K562 (cell line): ENCODE measurements around the gene TMEM39B. TPM values are rescaled to one million over a fixed set of nuclear protein-coding genes. Genes with fewer than 3 reads are reported as not detected.
A peak's percentile ranks its signal among the peaks of the same experiment; 100 is the strongest.

ENCODE experiments used
- ARID1B ChIP-seq: fragments of 450-650 bp; IDR thresholded peaks from 2 replicates; pipeline ENCODE4 v1.6.1; 2016; ENCODE audit warnings: antibody characterized with exemption, mild to moderate bottlenecking, inconsistent platforms
- HLTF ChIP-seq: fragments of 450-650 bp; IDR thresholded peaks from 2 replicates; pipeline ENCODE4 v1.6.1; 2016
- MEIS2 ChIP-seq: fragments of 450-650 bp; IDR thresholded peaks from 2 replicates; pipeline ENCODE4 v1.6.1; 2014; ENCODE audit warnings: mild to moderate bottlenecking; ENCODE audit not compliant: partially characterized antibody
- MTA1 ChIP-seq: fragments of 450-650 bp; IDR thresholded peaks from 2 replicates; pipeline ENCODE4 v1.6.1; 2017; ENCODE audit warnings: borderline replicate concordance
- SMARCA4 ChIP-seq: fragments of 450-650 bp; IDR thresholded peaks from 2 replicates; pipeline ENCODE4 v1.6.1; 2016
- SMARCE1 ChIP-seq: fragments of 450-650 bp; IDR thresholded peaks from 2 replicates; pipeline ENCODE4 v1.7.1; 2016; ENCODE audit warnings: mild to moderate bottlenecking
- SPI1 ChIP-seq: IDR thresholded peaks from 2 replicates; pipeline ENCODE4 v1.6.1; 2011; ENCODE audit warnings: low read depth, low read length, control low read depth, borderline replicate concordance
- STAT5A ChIP-seq: IDR thresholded peaks from 2 replicates; pipeline ENCODE4 v1.6.1; 2012; ENCODE audit warnings: low read length, inconsistent platforms, borderline replicate concordance
- TCF3 ChIP-seq: sonication (generic); formaldehyde crosslinking; IDR thresholded peaks from 2 replicates; pipeline ENCODE4 v1.4.0; 2020; ENCODE audit warnings: mild to moderate bottlenecking, missing genetic modification reagents
- ZNF384 ChIP-seq: IDR thresholded peaks from 2 replicates; pipeline ENCODE4 v1.6.1; 2012; ENCODE audit warnings: low read depth, low read length, improper control_type of control experiment
- polyA plus RNA-seq, 8 experiments: library from polyadenylated mRNA; depleted of rRNA in 4 of 8; stranded (reverse) in 5 of 8; unstranded in 3 of 8; fragments of >200 nt; fragmentation: Nextera tagmentation in 2 of 8; fragmentation: Illumina TruSeq in 1 of 8; extraction: Ambion mirVana in 2 of 8; extraction: Trizol in 1 of 8; gene quantifications; 2 replicates each; pipeline versions ENCODE4 v1.2.1 to v1.2.3, GENCODE V29; 2011 to 2014; ENCODE audit warnings: inconsistent platforms in 1 of 8, missing spikeins in 1 of 8
- total RNA-seq, 7 experiments: library from RNA; depleted of rRNA in 6 of 7; stranded (reverse); fragments of >200 nt in 6 of 7; fragmentation: Illumina TruSeq in 2 of 7; extraction: Trizol in 2 of 7; gene quantifications; 2 replicates each; pipeline versions ENCODE4 v1.2.1 to v1.2.3, GENCODE V29; 2011 to 2021; ENCODE audit warnings: low replicate concordance in 1 of 7
- TF ChIP-seq, protein P1 (sequence below), 2 experiments: IDR thresholded peaks in 1 of 2; conservative IDR thresholded peaks in 1 of 2; 2 replicates each; pipeline ENCODE4 v1.6.1; 2016; ENCODE audit warnings: low read depth in 2 of 2, mild to moderate bottlenecking in 1 of 2, missing compliant biosample characterization in 1 of 2, missing genetic modification characterization in 1 of 2, moderate library complexity in 1 of 2
- TF ChIP-seq, protein P2 (sequence below): fragments of 200-400 bp; formaldehyde crosslinking; IDR thresholded peaks from 2 replicates; pipeline ENCODE4 v1.6.1; 2017; ENCODE audit warnings: mild to moderate bottlenecking, low read depth, low read length, moderate library complexity
- TF ChIP-seq, protein P3 (sequence below): fragments of 450-650 bp; conservative IDR thresholded peaks from 2 replicates; pipeline ENCODE4 v1.6.1; 2016; ENCODE audit warnings: missing genetic modification characterization, low read depth, mild to moderate bottlenecking, control low read depth, missing compliant biosample characterization

TMEM39B gene
- total and polyA plus RNA-seq, 9 of the 15 experiments (the other 6 are each of a cell fraction or from before 2014, with no cell fraction given) = 0.92 to 28.5 (median 9.7) TPM

DNA sequence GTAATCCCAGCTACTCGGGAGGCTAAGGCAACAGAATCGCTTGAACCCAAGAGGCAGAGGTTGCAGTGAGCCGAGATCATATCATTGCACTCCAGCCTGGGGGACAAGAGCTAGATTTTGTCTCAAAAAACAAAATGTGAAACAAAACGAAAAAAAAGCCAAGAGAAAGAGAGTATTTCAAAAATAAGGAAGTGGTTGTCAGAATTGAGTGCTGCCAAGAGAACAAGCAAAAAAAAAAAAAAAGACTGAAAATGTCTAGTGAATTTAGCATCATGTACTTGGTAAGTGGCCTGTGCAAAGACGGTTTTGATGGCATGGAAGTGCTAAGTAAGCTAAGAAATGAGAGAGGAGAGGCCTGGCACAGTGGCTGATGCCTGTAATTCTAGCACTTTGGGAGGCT, 49.4 kb downstream of the TMEM39B start (continued):
- TF ChIP-seq, protein P1, sequence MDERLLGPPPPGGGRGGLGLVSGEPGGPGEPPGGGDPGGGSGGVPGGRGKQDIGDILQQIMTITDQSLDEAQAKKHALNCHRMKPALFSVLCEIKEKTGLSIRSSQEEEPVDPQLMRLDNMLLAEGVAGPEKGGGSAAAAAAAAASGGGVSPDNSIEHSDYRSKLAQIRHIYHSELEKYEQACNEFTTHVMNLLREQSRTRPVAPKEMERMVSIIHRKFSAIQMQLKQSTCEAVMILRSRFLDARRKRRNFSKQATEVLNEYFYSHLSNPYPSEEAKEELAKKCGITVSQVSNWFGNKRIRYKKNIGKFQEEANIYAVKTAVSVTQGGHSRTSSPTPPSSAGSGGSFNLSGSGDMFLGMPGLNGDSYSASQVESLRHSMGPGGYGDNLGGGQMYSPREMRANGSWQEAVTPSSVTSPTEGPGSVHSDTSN (CRISPR knock-in tag; IDR thresholded peaks at IDR 0.05; ENCODE audit: low read depth) = no peak
- TF ChIP-seq, protein P1 (tag; conservative IDR thresholded peaks at IDR 0.05; ENCODE audit: low read depth) = peak; percentile 79
- TF ChIP-seq SMARCA4 (0 out of 2 replicates have a peak, but pooled peaks have one; percentile 31), SMARCE1 (peak; percentile 67; the same call in 1 of the 2 replicates), MTA1 (no peak), ZNF384 (peak; percentile 73), MEIS2 (peak; percentile 65), HLTF (no peak), ARID1B (peak; percentile 12; the same call in 1 of the 2 replicates), TCF3 (CRISPR knock-in tag) (no peak), STAT5A (no peak), SPI1 (peak; percentile 96)
- TF ChIP-seq, protein P2, sequence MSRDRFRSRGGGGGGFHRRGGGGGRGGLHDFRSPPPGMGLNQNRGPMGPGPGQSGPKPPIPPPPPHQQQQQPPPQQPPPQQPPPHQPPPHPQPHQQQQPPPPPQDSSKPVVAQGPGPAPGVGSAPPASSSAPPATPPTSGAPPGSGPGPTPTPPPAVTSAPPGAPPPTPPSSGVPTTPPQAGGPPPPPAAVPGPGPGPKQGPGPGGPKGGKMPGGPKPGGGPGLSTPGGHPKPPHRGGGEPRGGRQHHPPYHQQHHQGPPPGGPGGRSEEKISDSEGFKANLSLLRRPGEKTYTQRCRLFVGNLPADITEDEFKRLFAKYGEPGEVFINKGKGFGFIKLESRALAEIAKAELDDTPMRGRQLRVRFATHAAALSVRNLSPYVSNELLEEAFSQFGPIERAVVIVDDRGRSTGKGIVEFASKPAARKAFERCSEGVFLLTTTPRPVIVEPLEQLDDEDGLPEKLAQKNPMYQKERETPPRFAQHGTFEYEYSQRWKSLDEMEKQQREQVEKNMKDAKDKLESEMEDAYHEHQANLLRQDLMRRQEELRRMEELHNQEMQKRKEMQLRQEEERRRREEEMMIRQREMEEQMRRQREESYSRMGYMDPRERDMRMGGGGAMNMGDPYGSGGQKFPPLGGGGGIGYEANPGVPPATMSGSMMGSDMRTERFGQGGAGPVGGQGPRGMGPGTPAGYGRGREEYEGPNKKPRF = no peak
- TF ChIP-seq, protein P3, sequence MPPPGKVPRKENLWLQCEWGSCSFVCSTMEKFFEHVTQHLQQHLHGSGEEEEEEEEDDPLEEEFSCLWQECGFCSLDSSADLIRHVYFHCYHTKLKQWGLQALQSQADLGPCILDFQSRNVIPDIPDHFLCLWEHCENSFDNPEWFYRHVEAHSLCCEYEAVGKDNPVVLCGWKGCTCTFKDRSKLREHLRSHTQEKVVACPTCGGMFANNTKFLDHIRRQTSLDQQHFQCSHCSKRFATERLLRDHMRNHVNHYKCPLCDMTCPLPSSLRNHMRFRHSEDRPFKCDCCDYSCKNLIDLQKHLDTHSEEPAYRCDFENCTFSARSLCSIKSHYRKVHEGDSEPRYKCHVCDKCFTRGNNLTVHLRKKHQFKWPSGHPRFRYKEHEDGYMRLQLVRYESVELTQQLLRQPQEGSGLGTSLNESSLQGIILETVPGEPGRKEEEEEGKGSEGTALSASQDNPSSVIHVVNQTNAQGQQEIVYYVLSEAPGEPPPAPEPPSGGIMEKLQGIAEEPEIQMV (tag) = no peak
